ENCODE measurements around the gene CDH26.

CDH26 gene

GRCh38 chr20:59940129-59940955 is 17.9 kb upstream of the CDH26 start, which contains the start of the genes FAM217B and PPP1R3D:
FAM217B (plus strand) TSS chr20:59940389; CDS start chr20:59943944, 3,555 bp downstream.
PPP1R3D (minus strand) TSS chr20:59940305; CDS start chr20:59939931, 374 bp downstream.
- DNase-seq (ENCODE audit: low read depth) = peak; percentile 78
- peak within 1 kb of the TSS; percentile 73 for H3K4me3 ChIP-seq (ENCODE audit: low read depth, low read length)
- peak; percentile 15 for TF ChIP-seq CTCF (IDR thresholded peaks at IDR 0.05; ENCODE audit: low read depth, low read length, missing control alignments)

- no peak for TF ChIP-seq CTCF (IDR thresholded peaks at IDR 0.05; ENCODE audit: low read depth, low read length, missing control alignments)
- DNase-seq (ENCODE audit: low read depth) = no peak
- peak overlapping the region; percentile 73 for H3K4me3 ChIP-seq (ENCODE audit: low read depth, low read length)
These were observed 17.3 kb upstream of the CDH26 start for GRCh38 chr20:59940956-59941294.

GRCh38 chr20:59942245-59942644 is 16.0 kb upstream of the CDH26 start:
- no peak overlapping the region for H3K4me3 ChIP-seq (ENCODE audit: low read depth, low read length)
- DNase-seq (ENCODE audit: low read depth) = no peak
- no peak for TF ChIP-seq CTCF (IDR thresholded peaks at IDR 0.05; ENCODE audit: low read depth, low read length, missing control alignments)

- H3K4me3 ChIP-seq (ENCODE audit: low read depth, low read length) = no peak overlapping the region
- DNase-seq (ENCODE audit: low read depth) = no peak
- TF ChIP-seq CTCF (IDR thresholded peaks at IDR 0.05; ENCODE audit: low read depth, low read length, missing control alignments) = no peak
These were observed 13.5 kb upstream of the CDH26 start for GRCh38 chr20:59944726-59945125.

GRCh38 chr20:59945175-59945574 is 13.0 kb upstream of the CDH26 start:
- no peak overlapping the region for H3K4me3 ChIP-seq (ENCODE audit: low read depth, low read length)
- no peak for TF ChIP-seq CTCF (IDR thresholded peaks at IDR 0.05; ENCODE audit: low read depth, low read length, missing control alignments)

GRCh38 chr20:59945731-59946130 is 12.5 kb upstream of the CDH26 start:
- no peak for DNase-seq (ENCODE audit: low read depth)
- H3K4me3 ChIP-seq (ENCODE audit: low read depth, low read length) = no peak overlapping the region
- TF ChIP-seq CTCF (IDR thresholded peaks at IDR 0.05; ENCODE audit: low read depth, low read length, missing control alignments) = no peak

More at GRCh38 chr20:59945175-59945574, 13.0 kb upstream of the CDH26 start:
- no peak for DNase-seq (ENCODE audit: low read depth)

GRCh38 chr20:59947376-59947775 is 10.8 kb upstream of the CDH26 start:
- no peak overlapping the region for H3K4me3 ChIP-seq (ENCODE audit: low read depth, low read length)
- no peak for TF ChIP-seq CTCF (IDR thresholded peaks at IDR 0.05; ENCODE audit: low read depth, low read length, missing control alignments)
- DNase-seq (ENCODE audit: low read depth) = no peak

Data from GM12864 (cell line).